Neural cell (in vitro differentiated cells): Measurements from ENCODE around the gene PGK1. TPM values are rescaled to one million over a fixed set of nuclear protein-coding genes. Genes with fewer than 3 reads are reported as not detected.

Experiments
- H2AFZ ChIP-seq: fragments of 200-600, 300-800 bp; sonication (generic), shearing (Covaris generic); 2 replicates; pipeline ENCODE4 v1.6.0; 2014; ENCODE audit warnings: low read depth, mild to moderate bottlenecking, antibody characterized with exemption, low read length, moderate library complexity
- H3F3A ChIP-seq: fragments of 200-600 bp; shearing (Covaris generic); 2 replicates; pipeline ENCODE4 v1.6.1; 2016; ENCODE audit warnings: mild to moderate bottlenecking, moderate library complexity, mixed read lengths, antibody characterized with exemption, low read length; ENCODE audit not compliant: insufficient read depth, poor library complexity, severe bottlenecking
- H3K27ac ChIP-seq: fragments of 200-600, 300-800 bp; sonication (generic), shearing (Covaris generic); 2 replicates; pipeline ENCODE4 v1.5.1; 2014; ENCODE audit warnings: mild to moderate bottlenecking, low read length, moderate library complexity
- H3K27me3 ChIP-seq: fragments of 300-800, 200-600 bp; sonication (generic), shearing (Covaris generic); 2 replicates; pipeline ENCODE4 v1.6.0; 2014; ENCODE audit warnings: mild to moderate bottlenecking, low read depth, low read length, moderate library complexity; ENCODE audit not compliant: insufficient read depth
- H3K36me3 ChIP-seq: fragments of 300-800, 200-600 bp; sonication (generic), shearing (Covaris generic); 2 replicates; pipeline ENCODE4 v1.5.1; 2014; ENCODE audit warnings: mild to moderate bottlenecking, antibody characterized with exemption, low read length, moderate library complexity; ENCODE audit not compliant: insufficient read depth
- H3K4me2 ChIP-seq: fragments of 300-800, 200-600 bp; sonication (generic), shearing (Covaris generic); 2 replicates; pipeline ENCODE4 v1.6.0; 2014; ENCODE audit warnings: mild to moderate bottlenecking, low read length
- H3K4me3 ChIP-seq: fragments of 300-800, 200-600 bp; sonication (generic), shearing (Covaris generic); 2 replicates; pipeline ENCODE4 v1.5.1; 2014; ENCODE audit warnings: mild to moderate bottlenecking, low read length, moderate library complexity
- H3K79me2 ChIP-seq: fragments of 200-600 bp; shearing (Covaris generic); replicated peaks from 2 replicates; pipeline ENCODE4 v1.6.0; 2014; ENCODE audit warnings: mild to moderate bottlenecking, low read length, moderate library complexity; ENCODE audit not compliant: insufficient read depth
- H3K9ac ChIP-seq: fragments of 300-800, 200-600 bp; sonication (generic), shearing (Covaris generic); 2 replicates; pipeline ENCODE4 v1.6.1; 2016; ENCODE audit warnings: mild to moderate bottlenecking, low read length, mixed read lengths
- H3K9me2 ChIP-seq: fragments of 200-600 bp; shearing (Covaris generic); 2 replicates; pipeline ENCODE4 v1.6.1; 2016; ENCODE audit warnings: mild to moderate bottlenecking, low read length, mixed read lengths; ENCODE audit not compliant: insufficient read depth
- H3K9me3 ChIP-seq: fragments of 200-600, 300-800 bp; sonication (generic), shearing (Covaris generic); 2 replicates; pipeline ENCODE4 v1.6.1; 2016; ENCODE audit warnings: mild to moderate bottlenecking, mixed run types, low read length, moderate library complexity, mixed read lengths
- H4K20me1 ChIP-seq: fragments of 200-600 bp; shearing (Covaris generic); 2 replicates; pipeline ENCODE4 v1.6.1; 2016; ENCODE audit warnings: mild to moderate bottlenecking, mixed run types; ENCODE audit not compliant: insufficient read depth
- CTCF ChIP-seq: fragments of 450-650 bp; IDR thresholded peaks from 2 replicates; pipeline ENCODE4 v1.5.1; 2014; ENCODE audit warnings: antibody characterized with exemption, mild to moderate bottlenecking, moderate library complexity; ENCODE audit not compliant: poor library complexity, severe bottlenecking
- EP300 ChIP-seq: fragments of 450-650 bp; conservative IDR thresholded peaks from 2 replicates; pipeline ENCODE4 v1.6.1; 2014; ENCODE audit warnings: antibody characterized with exemption, mild to moderate bottlenecking, moderate library complexity; ENCODE audit not compliant: poor library complexity, severe bottlenecking
- EZH2 ChIP-seq: fragments of 200-600, 300-800 bp; shearing (Covaris generic), sonication (generic); IDR thresholded peaks from 2 replicates; pipeline ENCODE4 v1.6.1; 2014; ENCODE audit warnings: antibody characterized with exemption, low read length, borderline replicate concordance, mild to moderate bottlenecking; ENCODE audit not compliant: insufficient read depth, poor library complexity, severe bottlenecking
- MXI1 ChIP-seq: fragments of 450-650 bp; conservative IDR thresholded peaks from 2 replicates; pipeline ENCODE4 v1.6.1; 2014; ENCODE audit warnings: antibody characterized with exemption, mild to moderate bottlenecking; ENCODE audit not compliant: poor library complexity, severe bottlenecking
- POLR2AphosphoS5 ChIP-seq: IDR thresholded peaks from 2 replicates; pipeline ENCODE4 v1.6.1; 2012
- RAD21 ChIP-seq: fragments of 450-650 bp; conservative IDR thresholded peaks from 2 replicates; pipeline ENCODE4 v1.6.1; 2014; ENCODE audit warnings: antibody characterized with exemption, mild to moderate bottlenecking, moderate library complexity
- REST ChIP-seq: IDR thresholded peaks from 2 replicates; pipeline ENCODE4 v1.6.1; 2012; ENCODE audit warnings: borderline replicate concordance
- SMC3 ChIP-seq: fragments of 450-650 bp; conservative IDR thresholded peaks from 2 replicates; pipeline ENCODE4 v1.6.1; 2014; ENCODE audit warnings: antibody characterized with exemption, mild to moderate bottlenecking, moderate library complexity; ENCODE audit not compliant: poor library complexity
- TAF1 ChIP-seq: IDR thresholded peaks from 2 replicates; pipeline ENCODE4 v1.6.1; 2012; ENCODE audit warnings: low read depth
- polyA plus RNA-seq: library from polyadenylated mRNA; depleted of rRNA; stranded (reverse); fragments of >200 nt; gene quantifications from 2 replicates; pipeline ENCODE4 v1.2.3, GENCODE V29; 2014

The PGK1 gene
- polyA plus RNA-seq, 1 donor from 2014 or later: 425 TPM

- H4K20me1 ChIP-seq: no peaks in the 10 kb centered on the region
- no peaks in the 10 kb centered on the region for H3K9me3 ChIP-seq
Observed at GRCh38 chrX:78109458-78109857, 5.4 kb downstream of the PGK1 start.

GRCh38 chrX:78111140-78111931 is 7.3 kb downstream of the PGK1 start:
- no peaks in the 10 kb centered on the region for H4K20me1 ChIP-seq
- no peaks in the 10 kb centered on the region for H3K36me3 ChIP-seq
- no peaks in the 10 kb centered on the region for H3K9me3 ChIP-seq
- no peaks in the 10 kb centered on the region for H3F3A ChIP-seq
- no peaks in the 10 kb centered on the region for H3K27me3 ChIP-seq
- H2AFZ ChIP-seq: no peak overlapping the region
- no peaks in the 10 kb centered on the region for H3K9me2 ChIP-seq
- H3K79me2 ChIP-seq: peaks cover 20% of the 10 kb centered on the region
- no peak overlapping the region for H3K4me2 ChIP-seq
- no peak overlapping the region for H3K27ac ChIP-seq
- no peak overlapping the region for H3K9ac ChIP-seq
- H3K4me3 ChIP-seq: no peak overlapping the region
- TF ChIP-seq RAD21 (no peak), SMC3 (no peak), EP300 (no peak), TAF1 (no peak), MXI1 (no peak), CTCF (no peak)

More at GRCh38 chrX:78109458-78109857, 5.4 kb downstream of the PGK1 start:
- no peak overlapping the region for H3K27ac ChIP-seq
- TF ChIP-seq MXI1 (no peak), CTCF (no peak), REST (no peak), SMC3 (no peak), POLR2AphosphoS5 (no peak), TAF1 (no peak), EZH2 (no peak), EP300 (no peak), RAD21 (no peak)
- no peaks in the 10 kb centered on the region for H3F3A ChIP-seq
- H3K27me3 ChIP-seq: no peaks in the 10 kb centered on the region
- H3K9me2 ChIP-seq: no peaks in the 10 kb centered on the region
- H3K4me3 ChIP-seq: no peak overlapping the region
- no peaks in the 10 kb centered on the region for H3K36me3 ChIP-seq
- no peak overlapping the region for H2AFZ ChIP-seq
- H3K79me2 ChIP-seq: peaks cover 35% of the 10 kb centered on the region
- no peak overlapping the region for H3K9ac ChIP-seq
- H3K4me2 ChIP-seq: no peak overlapping the region
